HG03097 (cell line): ENCODE results near the gene MBD3L3.
"Not testable (repeated sequence)": the region's sequence is repeated elsewhere in the genome, so short reads cannot be mapped to it uniquely, and the experiment has no call there.

Source experiments
- ATAC-seq: cut with Tn5 transposase; IDR thresholded peaks from one replicate; pipeline ENCODE4 v1.9.1; 2021; ENCODE audit not compliant: unreplicated experiment, low FRiP score

Gene MBD3L3

DNA sequence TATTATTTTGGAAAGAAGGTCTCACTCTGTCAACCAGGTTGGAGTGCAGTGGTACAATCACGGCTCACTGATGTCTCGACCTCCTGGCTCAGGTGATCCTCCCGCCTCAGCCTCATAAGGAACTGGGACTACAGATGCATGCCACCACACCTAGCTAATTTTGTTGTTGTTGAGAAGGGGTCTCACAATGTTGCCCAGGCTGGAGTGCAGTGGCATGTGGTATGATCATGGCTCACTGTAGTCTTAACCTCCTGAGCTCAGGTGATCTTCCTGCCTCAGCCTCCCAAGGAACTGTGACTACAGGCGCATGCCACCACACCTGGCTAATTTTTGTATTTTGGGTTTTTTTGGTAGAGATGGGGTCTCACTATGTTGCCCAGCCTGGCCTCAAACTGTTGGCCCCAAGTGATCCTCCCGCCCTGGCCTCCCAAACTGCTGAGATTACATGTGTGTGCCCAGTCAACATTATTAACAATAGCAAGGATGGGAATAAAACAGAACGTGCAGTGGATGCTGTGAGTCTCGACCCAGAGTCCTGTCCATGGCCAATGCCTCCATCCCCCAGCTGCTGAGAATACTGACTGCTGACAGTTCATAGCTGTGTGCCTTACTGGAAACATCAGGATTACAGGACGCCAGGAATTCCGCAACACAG, 5.4 kb upstream of the MBD3L3 start:
- ATAC-seq, result no peak

DNA sequence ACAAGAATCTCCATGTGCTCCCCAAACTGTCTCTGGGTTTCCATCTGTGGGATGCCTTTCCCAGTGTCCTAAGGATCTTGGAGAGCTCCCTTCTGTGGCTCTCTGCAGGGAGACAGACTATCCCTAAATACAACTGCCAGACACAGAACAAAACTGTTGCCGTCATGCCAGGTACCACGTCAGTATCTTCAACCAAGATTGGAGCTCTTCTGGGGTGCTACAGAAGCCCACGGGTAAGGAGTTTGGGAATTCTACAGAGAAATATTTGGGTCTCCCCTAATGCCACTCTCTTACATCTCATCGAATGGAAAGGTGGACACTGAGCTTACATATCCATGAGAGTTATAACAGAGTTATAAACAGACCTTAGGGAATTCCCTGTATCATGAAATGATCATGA, 4.9 kb upstream of the MBD3L3 start:
- no peak for ATAC-seq

DNA sequence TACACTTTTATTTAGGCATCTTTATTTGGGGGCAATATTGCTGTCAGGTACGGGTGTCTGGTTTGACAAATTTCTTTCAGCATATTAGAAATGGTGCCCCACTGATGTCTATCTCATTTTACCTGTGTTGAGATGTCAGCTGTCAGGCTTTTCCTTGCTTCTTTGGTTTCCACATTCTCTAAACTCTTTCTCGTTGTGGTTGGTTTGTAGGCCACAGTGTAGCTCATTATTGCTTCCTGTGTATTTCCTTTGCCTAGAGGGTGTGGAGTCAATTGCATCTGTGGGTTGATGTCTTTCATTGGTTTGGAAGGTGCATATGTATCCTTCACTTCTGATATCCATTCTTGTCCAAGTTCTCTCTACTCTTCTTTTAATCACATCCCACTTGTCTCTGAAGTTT, 1.5 kb upstream of the MBD3L3 start:
- not testable (repeated sequence) for ATAC-seq

DNA sequence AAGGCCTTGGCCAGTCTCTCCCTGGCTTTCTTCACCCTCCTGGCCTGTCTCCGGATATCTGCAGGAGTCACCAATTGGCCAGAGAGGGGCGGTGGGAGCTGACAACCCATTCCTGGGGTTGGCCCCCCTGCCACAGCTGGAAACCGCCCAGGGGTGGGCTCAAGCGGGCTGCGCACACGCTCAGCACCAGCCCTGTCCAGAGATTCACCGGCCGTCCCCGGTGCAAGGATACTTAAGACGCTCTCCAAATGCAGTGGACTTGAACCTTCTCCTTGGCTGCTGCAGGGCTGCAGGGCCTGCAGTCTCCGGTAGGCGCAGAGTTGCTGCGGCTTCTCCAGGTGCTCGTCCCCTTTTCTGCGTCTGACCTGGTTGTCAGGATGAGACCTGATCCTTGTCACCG, 2.1 kb downstream of the MBD3L3 start:
- not testable (repeated sequence) for ATAC-seq

DNA sequence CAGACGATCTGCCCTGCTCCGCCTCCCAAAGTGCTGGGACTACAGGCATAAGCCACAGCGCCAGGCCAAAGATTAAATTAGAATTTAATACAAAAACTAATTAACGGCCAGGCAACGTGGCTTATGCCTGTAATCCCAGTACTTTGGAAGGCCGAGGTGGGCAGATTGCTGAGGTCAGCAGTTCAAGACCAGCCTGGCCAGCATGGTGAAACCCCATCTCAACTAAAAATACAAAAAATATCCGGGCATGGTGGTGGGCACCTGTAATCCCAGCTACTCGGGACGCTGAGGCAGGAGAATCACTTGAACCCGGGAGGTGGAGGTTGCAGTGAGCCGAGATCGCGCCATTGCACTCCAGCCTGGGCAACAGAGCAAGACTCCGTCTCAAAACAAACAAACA, 2.8 kb downstream of the MBD3L3 start:
- ATAC-seq, result not testable (repeated sequence)

DNA sequence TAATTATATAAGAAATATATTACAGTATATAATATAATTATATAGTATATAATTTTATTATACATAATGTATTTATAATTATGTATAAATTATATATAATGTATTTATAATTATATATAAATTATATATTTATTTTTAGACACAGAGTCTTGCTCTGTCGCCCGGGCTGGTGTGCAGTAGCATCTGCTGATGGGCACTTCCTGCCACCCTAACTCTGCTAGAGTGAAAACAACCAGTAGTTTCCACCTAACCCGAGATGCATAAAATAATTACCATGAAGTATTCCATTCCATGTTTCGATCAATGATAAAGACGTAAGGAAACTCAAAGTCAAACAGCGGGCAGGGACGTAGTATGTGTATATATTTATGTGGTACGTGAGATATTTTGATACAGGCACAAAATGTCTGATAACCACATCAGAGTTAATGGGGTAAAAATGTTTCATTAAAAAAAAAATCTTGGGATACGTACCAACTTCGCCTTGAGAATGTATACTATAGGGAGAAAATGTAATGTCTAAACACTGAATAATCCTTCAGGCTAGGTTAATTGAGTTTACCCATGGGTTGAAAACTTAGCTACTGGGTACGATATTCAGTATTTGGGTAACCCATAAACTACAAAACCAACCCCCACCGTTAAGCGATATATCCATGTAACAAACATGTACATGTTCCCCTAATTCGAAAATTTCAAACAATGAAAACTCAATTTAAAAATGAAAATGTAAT, 3.7 kb downstream of the MBD3L3 start:
- ATAC-seq, result not testable (repeated sequence)

DNA sequence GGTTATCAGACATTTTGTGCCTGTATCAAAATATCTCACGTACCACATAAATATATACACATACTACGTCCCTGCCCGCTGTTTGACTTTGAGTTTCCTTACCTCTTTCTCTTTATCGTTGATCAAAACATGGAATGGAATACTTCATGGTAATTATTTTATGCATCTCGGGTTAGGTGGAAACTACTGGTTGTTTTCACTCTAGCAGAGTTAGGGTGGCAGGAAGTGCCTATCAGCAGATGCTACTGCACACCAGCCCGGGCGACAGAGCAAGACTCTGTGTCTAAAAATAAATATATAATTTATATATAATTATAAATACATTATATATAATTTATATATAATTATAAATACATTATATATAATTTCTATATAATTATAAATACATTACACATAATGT, 5.6 kb downstream of the MBD3L3 start:
- ATAC-seq, result not testable (repeated sequence)

DNA sequence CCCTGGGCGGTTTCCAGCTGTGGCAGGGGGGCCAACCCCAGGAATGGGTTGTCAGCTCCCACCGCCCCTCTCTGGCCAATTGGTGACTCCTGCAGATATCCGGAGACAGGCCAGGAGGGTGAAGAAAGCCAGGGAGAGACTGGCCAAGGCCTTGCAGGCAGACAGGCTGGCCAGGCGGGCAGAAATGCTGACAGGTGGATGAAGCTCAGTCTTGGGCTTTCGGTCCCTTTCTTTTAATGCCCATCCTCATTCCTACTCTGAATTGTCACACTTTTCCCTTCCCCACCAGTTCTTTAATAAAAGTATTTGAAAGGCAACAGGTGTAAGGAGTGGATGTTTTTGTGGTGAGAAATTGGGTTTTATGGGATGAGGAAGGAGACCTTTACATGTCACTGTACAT, 7.1 kb downstream of the MBD3L3 start:
- not testable (repeated sequence) for ATAC-seq

DNA sequence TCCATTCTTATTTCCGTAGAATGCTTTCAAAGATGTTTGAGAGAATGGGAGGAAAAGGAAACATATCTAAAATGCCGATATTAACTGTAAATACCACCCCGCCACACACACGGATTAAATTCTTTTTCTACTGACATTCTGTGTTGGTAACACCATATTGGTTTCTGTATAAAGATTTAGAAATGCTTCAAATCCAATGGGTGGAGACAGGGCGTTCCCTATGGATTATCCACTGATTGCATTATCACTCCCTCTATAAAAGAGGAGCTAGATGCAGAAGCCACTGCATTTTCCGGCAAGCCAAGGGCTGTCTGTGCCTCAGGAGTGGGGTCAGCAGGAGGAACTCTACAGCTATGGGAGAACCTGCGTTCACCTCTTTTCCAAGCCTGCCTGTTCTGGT, 9.5 kb downstream of the MBD3L3 start, which contains the start of gene MBD3L2:
Gene MBD3L2 (plus strand): TSS at position 301 of the 400 bp plus-strand sequence. CDS start 53 bp downstream, at position 354.
- not testable (repeated sequence) for ATAC-seq

DNA sequence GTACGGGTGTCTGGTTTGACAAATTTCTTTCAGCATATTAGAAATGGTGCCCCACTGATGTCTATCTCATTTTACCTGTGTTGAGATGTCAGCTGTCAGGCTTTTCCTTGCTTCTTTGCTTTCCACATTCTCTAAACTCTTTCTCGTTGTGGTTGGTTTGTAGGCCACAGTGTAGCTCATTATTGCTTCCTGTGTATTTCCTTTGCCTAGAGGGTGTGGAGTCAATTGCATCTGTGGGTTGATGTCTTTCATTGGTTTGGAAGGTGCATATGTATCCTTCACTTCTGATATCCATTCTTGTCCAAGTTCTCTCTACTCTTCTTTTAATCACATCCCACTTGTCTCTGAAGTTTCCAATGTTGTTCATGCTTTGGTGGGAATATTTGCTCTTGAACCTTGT, 16.9 kb downstream of the MBD3L3 start:
- ATAC-seq, result not testable (repeated sequence)

DNA sequence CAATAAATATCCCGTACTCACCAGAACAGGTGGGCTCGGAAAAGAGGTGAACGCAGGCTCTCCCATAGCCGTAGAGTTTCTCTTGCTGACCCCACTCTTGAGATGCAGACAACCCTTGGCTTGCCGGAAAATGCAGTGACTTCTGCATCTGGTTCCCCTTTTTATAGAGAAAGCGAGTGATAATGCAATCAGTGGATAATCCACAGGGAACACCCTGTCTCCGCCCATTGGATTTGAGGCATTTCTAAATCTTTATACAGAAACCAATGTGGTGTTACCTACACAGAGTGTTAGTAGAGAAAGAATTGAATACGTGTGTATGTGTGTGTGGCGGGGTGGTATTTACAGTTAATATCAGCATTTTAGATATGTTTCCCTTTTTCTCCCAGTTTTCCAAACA, 18.4 kb downstream of the MBD3L3 start, which contains the start of gene MBD3L4:
Gene MBD3L4 (minus strand): TSS at position 101 of the 400 bp plus-strand sequence. CDS start 35 bp downstream, at position 66.
- ATAC-seq, result not testable (repeated sequence)

DNA sequence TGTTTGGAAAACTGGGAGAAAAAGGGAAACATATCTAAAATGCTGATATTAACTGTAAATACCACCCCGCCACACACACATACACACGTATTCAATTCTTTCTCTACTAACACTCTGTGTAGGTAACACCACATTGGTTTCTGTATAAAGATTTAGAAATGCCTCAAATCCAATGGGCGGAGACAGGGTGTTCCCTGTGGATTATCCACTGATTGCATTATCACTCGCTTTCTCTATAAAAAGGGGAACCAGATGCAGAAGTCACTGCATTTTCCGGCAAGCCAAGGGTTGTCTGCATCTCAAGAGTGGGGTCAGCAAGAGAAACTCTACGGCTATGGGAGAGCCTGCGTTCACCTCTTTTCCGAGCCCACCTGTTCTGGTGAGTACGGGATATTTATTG, 28.2 kb downstream of the MBD3L3 start, which contains the start of gene MBD3L5:
Gene MBD3L5 (plus strand): TSS at position 301 of the 400 bp plus-strand sequence. CDS start 34 bp downstream, at position 335.
- ATAC-seq, result not testable (repeated sequence)

DNA sequence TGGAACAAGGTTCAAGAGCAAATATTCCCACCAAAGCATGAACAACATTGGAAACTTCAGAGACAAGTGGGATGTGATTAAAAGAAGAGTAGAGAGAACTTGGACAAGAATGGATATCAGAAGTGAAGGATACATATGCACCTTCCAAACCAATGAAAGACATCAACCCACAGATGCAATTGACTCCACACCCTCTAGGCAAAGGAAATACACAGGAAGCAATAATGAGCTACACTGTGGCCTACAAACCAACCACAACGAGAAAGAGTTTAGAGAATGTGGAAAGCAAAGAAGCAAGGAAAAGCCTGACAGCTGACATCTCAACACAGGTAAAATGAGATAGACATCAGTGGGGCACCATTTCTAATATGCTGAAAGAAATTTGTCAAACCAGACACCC, 29.7 kb downstream of the MBD3L3 start:
- not testable (repeated sequence) for ATAC-seq

DNA sequence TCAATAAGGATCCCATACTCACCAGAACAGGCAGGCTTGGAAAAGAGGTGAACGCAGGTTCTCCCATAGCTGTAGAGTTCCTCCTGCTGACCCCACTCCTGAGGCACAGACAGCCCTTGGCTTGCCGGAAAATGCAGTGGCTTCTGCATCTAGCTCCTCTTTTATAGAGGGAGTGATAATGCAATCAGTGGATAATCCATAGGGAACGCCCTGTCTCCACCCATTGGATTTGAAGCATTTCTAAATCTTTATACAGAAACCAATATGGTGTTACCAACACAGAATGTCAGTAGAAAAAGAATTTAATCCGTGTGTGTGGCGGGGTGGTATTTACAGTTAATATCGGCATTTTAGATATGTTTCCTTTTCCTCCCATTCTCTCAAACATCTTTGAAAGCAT, 37.1 kb downstream of the MBD3L3 start, which contains the start of gene MBD3L2B:
Gene MBD3L2B (minus strand): TSS at position 101 of the 400 bp plus-strand sequence. CDS start 34 bp downstream, at position 67.
- not testable (repeated sequence) for ATAC-seq

DNA sequence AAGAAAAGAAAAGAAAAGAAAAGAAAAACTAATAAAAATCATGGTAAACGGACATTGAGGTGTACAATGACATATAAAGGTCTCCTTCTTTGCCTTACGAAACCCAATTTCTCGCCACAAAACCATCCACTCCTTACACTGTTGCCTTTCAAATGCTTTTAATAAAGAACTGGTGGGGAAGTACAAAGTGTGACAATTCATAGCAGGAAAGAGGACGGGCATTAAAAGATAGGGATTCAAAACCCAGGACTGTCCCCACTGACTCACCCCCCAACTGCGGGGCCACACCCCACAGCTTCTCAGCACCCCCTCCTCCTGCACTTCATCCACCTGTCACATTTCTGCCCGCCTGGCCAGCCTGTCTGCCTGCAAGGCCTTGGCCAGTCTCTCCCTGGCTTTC, 39.6 kb downstream of the MBD3L3 start:
- ATAC-seq, result no peak

DNA sequence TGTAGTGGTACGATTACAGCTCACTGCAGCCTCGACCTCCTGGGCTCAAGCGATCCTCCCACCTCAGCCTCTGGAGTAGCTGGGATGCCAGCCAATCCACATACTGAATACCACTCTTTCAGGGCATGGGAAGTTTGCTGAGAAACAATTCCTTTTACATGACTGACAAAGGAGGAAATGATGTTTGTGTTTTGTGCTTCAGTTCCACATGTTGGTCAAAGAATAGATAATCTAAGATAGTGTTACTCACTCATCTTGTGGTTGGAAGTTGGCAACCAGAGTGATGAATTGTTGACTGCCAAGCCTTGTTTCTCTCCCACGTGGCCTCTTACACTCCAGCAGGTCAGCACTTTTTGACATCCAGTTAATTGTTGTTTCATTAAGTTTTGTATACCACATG, 44.8 kb downstream of the MBD3L3 start:
- no peak for ATAC-seq

DNA sequence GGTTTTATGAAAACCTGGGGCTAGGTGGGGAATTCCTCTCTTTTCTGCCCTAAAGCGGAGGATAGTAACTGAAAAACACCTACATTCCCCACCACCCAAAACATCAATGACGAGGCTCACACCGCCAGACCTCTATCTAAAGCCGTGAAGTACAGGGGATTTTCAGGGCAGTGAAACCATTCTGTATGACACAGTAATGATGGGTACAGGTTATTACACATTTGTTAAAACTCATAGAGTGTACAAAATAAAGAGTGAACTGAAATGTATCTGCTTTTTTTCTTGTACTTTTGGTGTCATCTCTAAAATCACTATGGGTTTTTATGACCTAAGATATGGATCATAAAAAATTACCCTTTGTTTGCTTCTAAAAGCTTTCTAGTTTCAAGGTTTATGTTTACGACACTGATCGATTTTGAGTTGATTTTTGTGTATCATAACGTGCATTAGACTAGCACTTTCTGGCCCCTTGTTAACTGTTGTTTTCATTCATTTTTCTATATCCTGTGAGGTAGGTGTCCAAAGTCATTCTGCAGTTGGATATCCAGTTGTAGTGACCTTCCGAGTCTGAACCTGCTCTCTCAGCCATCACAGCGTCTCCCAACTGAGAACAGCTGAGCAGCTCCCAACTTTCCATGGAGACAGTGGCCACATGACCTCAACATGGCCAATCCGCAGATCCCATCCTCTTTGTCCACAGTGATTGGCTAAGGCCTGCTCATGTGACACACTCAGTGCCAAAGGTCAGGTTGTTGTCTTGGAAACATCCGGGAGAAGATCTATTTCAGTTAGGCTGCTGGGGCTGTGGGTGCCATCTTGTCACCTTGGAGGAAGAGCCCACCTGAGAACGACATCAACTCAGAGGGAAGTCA, 47.5 kb downstream of the MBD3L3 start:
- no peak for ATAC-seq

DNA sequence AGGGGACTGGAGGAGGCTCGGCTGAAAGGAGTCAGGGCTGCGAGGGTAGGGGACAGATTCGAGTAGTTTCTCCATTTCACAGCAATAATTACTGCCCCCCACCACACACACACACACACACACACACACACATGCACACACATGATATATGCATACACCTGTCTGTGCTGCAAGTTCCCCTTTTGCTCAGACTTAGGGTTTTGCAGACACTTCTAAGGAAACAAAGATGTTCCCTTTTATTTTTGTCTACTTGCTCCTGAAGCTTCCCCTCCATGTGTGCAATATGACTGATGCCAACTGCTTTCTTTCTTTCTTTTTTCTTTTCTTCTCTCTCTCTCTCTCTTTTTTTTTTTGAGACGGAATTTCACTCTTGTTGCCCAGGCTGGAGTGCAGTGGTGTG, 50.6 kb downstream of the MBD3L3 start:
- no peak for ATAC-seq
